IMR-90 (cell line): ENCODE data around the gene HCCS. TPM values are rescaled to one million over a fixed set of nuclear protein-coding genes. Genes with fewer than 3 reads are reported as not detected.

Experiments
- ATAC-seq: fragments of 200-7000 bp; cut with Tn5 transposase; 2 replicates; pipeline ENCODE4 v1.9.1; 2020; ENCODE audit warnings: low read depth, mild to moderate bottlenecking, moderate library complexity
- BruUV-seq: library from RNA; stranded (reverse); fragments of 400-500 nt; replicated peaks from 2 replicates; lab custom pipeline; 2021; lab: Mats Ljungman, UMichigan
- CTCF ChIA-PET: fragments of 300-600 bp; formaldehyde crosslinking; extraction: SDS; loops from one replicate; lab custom pipeline; 2021; ENCODE audit warnings: antibody characterized with exemption; lab: Yijun Ruan, JAX
- POLR2A ChIA-PET: fragments of 300-600 bp; sonication (Branson Sonifier 250); formaldehyde crosslinking; loops from one replicate; lab custom pipeline; 2022; ENCODE audit warnings: antibody characterized with exemption; ENCODE audit not compliant: unreplicated experiment; lab: Charles Lee
- DNase-seq: peaks from one replicate; pipeline ENCODE4 v3.0.0; 2013
- H2AFZ ChIP-seq: replicated peaks from 2 replicates; pipeline ENCODE3; 2013; ENCODE audit warnings: low read length, mild to moderate bottlenecking; ENCODE audit not compliant: poor library complexity
- H2AK5ac ChIP-seq: 2 replicates; pipeline ENCODE4 v1.6.1; 2013; ENCODE audit warnings: low read depth, low read length, inconsistent platforms
- H2AK9ac ChIP-seq: replicated peaks from 2 replicates; pipeline ENCODE3; 2013; ENCODE audit warnings: mild to moderate bottlenecking, low read depth, low read length, moderate library complexity; ENCODE audit not compliant: poor library complexity
- H2BK120ac ChIP-seq: 2 replicates; pipeline ENCODE4 v1.6.1; 2013; ENCODE audit warnings: low read depth, low read length, inconsistent platforms
- H2BK15ac ChIP-seq: 3 replicates; pipeline ENCODE4 v1.6.1; 2013; ENCODE audit warnings: low read depth, low read length, inconsistent platforms
- H2BK20ac ChIP-seq: 2 replicates; pipeline ENCODE4 v1.6.1; 2013; ENCODE audit warnings: low read depth, mild to moderate bottlenecking, inconsistent platforms, low read length, moderate library complexity
- H2BK5ac ChIP-seq: 2 replicates; pipeline ENCODE4 v1.6.1; 2013; ENCODE audit warnings: mild to moderate bottlenecking, low read depth, low read length, inconsistent platforms; ENCODE audit not compliant: poor library complexity, severe bottlenecking
- H3K14ac ChIP-seq: replicated peaks from 2 replicates; pipeline ENCODE4 v1.6.1; 2013; ENCODE audit warnings: low read depth, low read length, inconsistent platforms
- H3K18ac ChIP-seq: 2 replicates; pipeline ENCODE4 v1.6.1; 2013; ENCODE audit warnings: low read depth, low read length, control low read depth
- H3K23ac ChIP-seq: 2 replicates; pipeline ENCODE4 v1.6.1; 2013; ENCODE audit warnings: low read depth, low read length, inconsistent platforms
- H3K27ac ChIP-seq: 2 replicates; pipeline ENCODE4 v1.5.1; 2013; ENCODE audit warnings: mild to moderate bottlenecking, control low read depth, low read length; ENCODE audit not compliant: insufficient read depth
- H3K27me3 ChIP-seq: 2 replicates; pipeline ENCODE4 v1.6.1; 2013; ENCODE audit warnings: low read length; ENCODE audit not compliant: control insufficient read depth, insufficient read depth
- H3K36me3 ChIP-seq: 2 replicates; pipeline ENCODE4 v1.6.1; 2013; ENCODE audit warnings: low read length, mixed read lengths; ENCODE audit not compliant: control insufficient read depth, insufficient read depth
- H3K4ac ChIP-seq: 2 replicates; pipeline ENCODE4 v1.6.1; 2013; ENCODE audit warnings: low read depth, low read length, inconsistent platforms
- H3K4me1 ChIP-seq: 2 replicates; pipeline ENCODE4 v1.6.1; 2013; ENCODE audit warnings: low read length, mixed read lengths; ENCODE audit not compliant: control insufficient read depth, insufficient read depth
- H3K4me2 ChIP-seq: 2 replicates; pipeline ENCODE4 v1.6.1; 2013; ENCODE audit warnings: low read depth, mild to moderate bottlenecking, control low read depth, low read length, moderate library complexity
- H3K4me3 ChIP-seq: 2 replicates; pipeline ENCODE4 v1.5.1; 2013; ENCODE audit warnings: low read depth, mild to moderate bottlenecking, control low read depth, low read length, moderate library complexity; ENCODE audit not compliant: insufficient read depth
- H3K56ac ChIP-seq: 2 replicates; pipeline ENCODE4 v1.6.1; 2013; ENCODE audit warnings: low read length, inconsistent platforms; ENCODE audit not compliant: insufficient read depth; ENCODE audit errors: extremely low read depth
- H3K79me1 ChIP-seq, 2 experiments: 2 replicates each; pipeline ENCODE4 v1.6.1; 2013; ENCODE audit warnings: low read length in 2 of 2, inconsistent platforms in 1 of 2, low read depth in 1 of 2
- H3K9ac ChIP-seq: 2 replicates; pipeline ENCODE4 v1.6.1; 2013; ENCODE audit warnings: low read depth, low read length, control low read depth
- H3K9me1 ChIP-seq: 2 replicates; pipeline ENCODE4 v1.6.1; 2013; ENCODE audit warnings: low read length, inconsistent platforms; ENCODE audit not compliant: insufficient read depth
- H3K9me3 ChIP-seq: 2 replicates; pipeline ENCODE4 v1.6.1; 2013; ENCODE audit warnings: low read length; ENCODE audit not compliant: control insufficient read depth, insufficient read depth
- H4K20me1 ChIP-seq: 2 replicates; pipeline ENCODE4 v1.6.1; 2013; ENCODE audit warnings: low read length, inconsistent platforms; ENCODE audit not compliant: insufficient read depth
- H4K5ac ChIP-seq: 2 replicates; pipeline ENCODE4 v1.6.1; 2013; ENCODE audit warnings: mild to moderate bottlenecking, low read depth, low read length, control low read depth
- H4K8ac ChIP-seq, 2 experiments: 2 replicates each; pipeline ENCODE4 v1.6.1; 2013; ENCODE audit warnings: low read depth in 2 of 2, low read length in 2 of 2, control low read depth in 1 of 2, inconsistent platforms in 1 of 2
- H4K91ac ChIP-seq: 2 replicates; pipeline ENCODE4 v1.6.1; 2013; ENCODE audit warnings: low read depth, low read length, inconsistent platforms; ENCODE audit not compliant: insufficient read depth
- BHLHE40 ChIP-seq: fragments of 150-350 bp; IDR thresholded peaks from 2 replicates; pipeline ENCODE4 v1.6.1; 2016; ENCODE audit warnings: mild to moderate bottlenecking, low read depth, low read length
- CEBPB ChIP-seq: IDR thresholded peaks from 2 replicates; pipeline ENCODE4 v1.6.1; 2012; ENCODE audit warnings: low read depth, low read length, improper control_type of control experiment
- CHD1 ChIP-seq: IDR thresholded peaks from 2 replicates; pipeline ENCODE4 v1.6.1; 2012; ENCODE audit warnings: low read depth, low read length, improper control_type of control experiment
- CTCF ChIP-seq: conservative IDR thresholded peaks from 2 replicates; pipeline ENCODE4 v1.5.1; 2012; ENCODE audit warnings: mild to moderate bottlenecking, low read depth, low read length, improper control_type of control experiment
- ELK1 ChIP-seq: fragments of 150-350 bp; IDR thresholded peaks from 2 replicates; pipeline ENCODE4 v1.6.1; 2016; ENCODE audit warnings: low read depth, mild to moderate bottlenecking, low read length, moderate library complexity, borderline replicate concordance
- FOS ChIP-seq: fragments of 150-350 bp; IDR thresholded peaks from 2 replicates; pipeline ENCODE4 v1.6.1; 2016; ENCODE audit warnings: low read depth, low read length
- MAFK ChIP-seq: IDR thresholded peaks from 2 replicates; pipeline ENCODE4 v1.6.1; 2012; ENCODE audit warnings: low read depth, low read length, improper control_type of control experiment
- MAZ ChIP-seq: IDR thresholded peaks from 2 replicates; pipeline ENCODE4 v1.6.1; 2012; ENCODE audit warnings: low read depth, mild to moderate bottlenecking, low read length, improper control_type of control experiment, moderate library complexity, borderline replicate concordance
- MXI1 ChIP-seq: IDR thresholded peaks from 2 replicates; pipeline ENCODE4 v1.6.1; 2012; ENCODE audit warnings: low read depth, mild to moderate bottlenecking, low read length, moderate library complexity, borderline replicate concordance
- NFE2L2 ChIP-seq: fragments of 150-350 bp; IDR thresholded peaks from 2 replicates; pipeline ENCODE4 v1.6.1; 2016; ENCODE audit warnings: low read depth, mild to moderate bottlenecking, low read length
- POLR2A ChIP-seq: IDR thresholded peaks from 2 replicates; pipeline ENCODE4 v1.6.1; 2012; ENCODE audit warnings: mild to moderate bottlenecking, low read depth, low read length
- RAD21 ChIP-seq: IDR thresholded peaks from 2 replicates; pipeline ENCODE4 v1.6.1; 2012; ENCODE audit warnings: low read length, improper control_type of control experiment
- RCOR1 ChIP-seq: IDR thresholded peaks from 2 replicates; pipeline ENCODE4 v1.6.1; 2012; ENCODE audit warnings: mild to moderate bottlenecking, low read length, improper control_type of control experiment; ENCODE audit not compliant: insufficient replicate concordance
- RFX5 ChIP-seq: IDR thresholded peaks from 2 replicates; pipeline ENCODE4 v1.8.0; 2012; ENCODE audit warnings: low read depth, mild to moderate bottlenecking, low read length, moderate library complexity
- SMC3 ChIP-seq: fragments of 150-350 bp; IDR thresholded peaks from 2 replicates; pipeline ENCODE4 v1.6.1; 2016; ENCODE audit warnings: low read depth, mild to moderate bottlenecking, antibody characterized with exemption, low read length, moderate library complexity
- USF2 ChIP-seq: fragments of 150-350 bp; IDR thresholded peaks from 2 replicates; pipeline ENCODE4 v1.6.1; 2017; ENCODE audit warnings: mild to moderate bottlenecking, antibody characterized with exemption, low read length, low read depth
- WGBS, 2 experiments: methylation state at CpG; one replicate each; pipeline versions ENCODE4 v1.1.5 to v1.1.7; 2013; ENCODE audit warnings: missing lambda C conversion rate in 2 of 2; ENCODE audit not compliant: insufficient read length in 1 of 2; ENCODE audit errors: extremely low coverage in 2 of 2; 5-methylcytosine and 5-hydroxymethylcytosine counted together
- dilution Hi-C: fragments of 300-500 bp; cut with HindIII; formaldehyde crosslinking; loops from one replicate; pipeline ENCODE4 v1.14.3; 2018; ENCODE audit warnings: low sequenced_read_pairs; ENCODE audit not compliant: unreplicated experiment
- in situ Hi-C: fragments of 300-500 bp; cut with MboI; formaldehyde crosslinking; loops from 3 replicates; pipeline ENCODE4 v1.14.3; 2019; ENCODE audit warnings: low sequenced_read_pairs, inconsistent platforms, mixed read lengths
- intact Hi-C: fragments of 100-400 bp; cut with micrococcal nuclease; formaldehyde crosslinking; loops from 2 replicates; pipeline ENCODE4 v1.10.0; 2022
- polyA plus RNA-seq, 3 experiments: library from polyadenylated mRNA; depleted of rRNA; stranded (reverse); fragments of >200 nt; gene quantifications; 2 replicates each; pipeline ENCODE4 v1.2.3, GENCODE V29; 2012; ENCODE audit warnings: low replicate concordance in 1 of 3
- total RNA-seq: library from RNA; depleted of rRNA; stranded (reverse); fragments of >200 nt; gene quantifications from 2 replicates; pipeline ENCODE4 v1.2.3, GENCODE V29; 2012

HCCS gene
- total and polyA plus RNA-seq, 2 of the 4 experiments (the other 2 are of a cell fraction), result 24.0 to 28.6 TPM

- no peak overlapping the region for H4K8ac ChIP-seq
Measured at GRCh38 chrX:11080741-11081305, 30.3 kb upstream of the HCCS start.

More at GRCh38 chrX:11080741-11081305, 30.3 kb upstream of the HCCS start:
- Histone ChIP-seq H3K9me3 (no peaks in the 10 kb centered on the region), H2AFZ (no peak overlapping the region), H2BK20ac (no peak overlapping the region), H4K20me1 (no peaks in the 10 kb centered on the region), H3K27ac (no peak overlapping the region), H3K14ac (no peak overlapping the region), H3K27me3 (no peaks in the 10 kb centered on the region), H3K4me2 (no peak overlapping the region), H3K9ac (no peak overlapping the region), H2BK15ac (no peak overlapping the region), H3K9me1 (no peaks in the 10 kb centered on the region), H3K23ac (no peak overlapping the region), H3K36me3 (no peaks in the 10 kb centered on the region), H3K4me3 (no peak overlapping the region), H2AK9ac (no peak overlapping the region), H3K18ac (no peak overlapping the region), H2AK5ac (no peak overlapping the region), H3K4ac (no peak overlapping the region), H2BK120ac (no peak overlapping the region), H3K56ac (no peak overlapping the region), H3K4me1 (peaks cover 2% of the 10 kb centered on the region; the same call in 1 of the 2 replicates), H4K91ac (no peak overlapping the region), H4K5ac (no peak overlapping the region), H2BK5ac (no peak overlapping the region), H3K79me1 (no peaks in the 10 kb centered on the region)
- no peak for TF ChIP-seq CHD1
- TF ChIP-seq USF2, result no peak
- no peak for TF ChIP-seq CEBPB
- TF ChIP-seq ELK1, result no peak
- no peak for TF ChIP-seq BHLHE40
- no peak for TF ChIP-seq RAD21
- no peak for TF ChIP-seq RFX5
- no peak for TF ChIP-seq POLR2A
- TF ChIP-seq MAZ, result no peak
- TF ChIP-seq SMC3, result no peak
- no peak for TF ChIP-seq MAFK
- TF ChIP-seq FOS, result no peak
- TF ChIP-seq CTCF, result no peak
- TF ChIP-seq RCOR1, result no peak
- no peak for TF ChIP-seq MXI1
- no peak for TF ChIP-seq NFE2L2
- in situ Hi-C loops (no loop called here), intact Hi-C loops (no loop called here), dilution Hi-C loops (no loop called here)
- ATAC-seq (no peak), DNase-seq (no peak)
- no CpG with 5 or more reads among the region's 4 CpGs for WGBS, 2 experiments
- POLR2A ChIA-PET, result no interaction called here
- CTCF ChIA-PET, result no interaction called here
- BruUV-seq, result no TSS peak
